ENCODE data around the gene HNRNPUL1. TPM values are rescaled to one million over a fixed set of nuclear protein-coding genes. Genes with fewer than 3 reads are reported as not detected.

Gene HNRNPUL1
- total and polyA plus RNA-seq, 2 experiments from 2014 or later: 111 to 112 TPM

DNA sequence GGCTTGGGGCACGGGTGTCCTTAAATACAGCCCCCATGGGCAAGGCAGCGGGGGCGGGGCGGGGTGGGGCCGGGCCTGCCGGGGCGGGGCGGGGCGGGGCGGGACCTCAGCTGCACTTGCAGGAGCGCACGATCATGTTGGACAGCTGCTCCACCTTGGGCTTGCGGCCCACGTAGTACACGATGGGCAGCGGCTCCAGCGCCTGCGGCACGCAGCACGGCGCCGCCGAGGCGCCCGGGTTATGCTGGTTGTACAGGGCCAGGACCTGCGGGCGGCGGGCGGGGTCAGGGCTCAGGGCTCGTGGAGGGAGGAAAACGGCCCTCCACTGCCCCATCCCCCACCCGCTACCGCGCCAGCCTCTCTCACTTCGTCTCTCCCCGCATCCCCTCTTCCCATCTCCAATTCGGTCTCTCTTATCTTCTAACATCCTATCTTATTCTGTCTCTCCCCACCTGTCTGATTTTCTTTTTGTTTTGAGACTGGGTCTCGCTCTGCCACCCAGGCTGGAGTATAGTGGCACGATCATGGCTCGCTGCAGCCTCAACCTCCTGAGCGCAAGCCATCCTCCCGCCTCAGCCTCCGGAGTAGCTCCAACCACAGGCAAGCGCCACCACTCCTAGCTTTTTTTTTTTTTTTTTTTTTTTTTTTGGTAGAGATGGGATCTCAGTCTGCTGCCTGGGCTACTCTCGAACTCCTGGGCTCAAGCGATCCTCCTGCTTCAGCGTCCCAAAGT lies 66.9 kb downstream of the HNRNPUL1 start:
- Histone ChIP-seq H3K4me3 (no peak overlapping the region), H3K9me2 (ENCODE audit: insufficient read depth) (no peaks in the 10 kb centered on the region), H3K4me1 (ENCODE audit: insufficient read depth) (peaks cover 9% of the 10 kb centered on the region), H3K9me3 (ENCODE audit: low read depth) (no peaks in the 10 kb centered on the region), H2AFZ (no peak overlapping the region), H3K27me3 (replicated peaks; ENCODE audit: insufficient read depth) (no peaks in the 10 kb centered on the region), H3K9ac (no peak overlapping the region), H3K27ac (no peak overlapping the region), H3K36me3 (ENCODE audit: low read depth) (peaks cover 24% of the 10 kb centered on the region; the same call in 1 of the 2 replicates), H3K4me2 (ENCODE audit: unreplicated experiment) (no peak overlapping the region), H3K79me2 (ENCODE audit: insufficient read depth) (peaks cover 53% of the 10 kb centered on the region), H4K20me1 (ENCODE audit: insufficient read depth) (no peaks in the 10 kb centered on the region), H3F3A (ENCODE audit: insufficient read depth) (peaks cover 28% of the 10 kb centered on the region)
- in situ Hi-C loops (cut with MboI): no loop called here
- WGBS, 2 experiments (ENCODE audit: low coverage in 1 of 2, low lambda C conversion rate in 2 of 2, missing lambda C conversion rate in 2 of 2): 84 to 89% methylated on average over 36 to 41 of the region's 47 CpGs
- DNase-seq: no peak
- TF ChIP-seq EZH2 (IDR thresholded peaks at IDR 0.05; ENCODE audit: insufficient read depth, poor library complexity, severe bottlenecking): no peak
- no peak for TF ChIP-seq EZH2phosphoT487 (IDR thresholded peaks at IDR 0.05; ENCODE audit: insufficient read depth, low read depth)

GRCh38 chr19:41332000-41332399 lies 67.8 kb downstream of the HNRNPUL1 start:
- peaks cover 2% of the 10 kb centered on the region; the same call in 1 of the 2 replicates for H3K4me1 ChIP-seq (ENCODE audit: insufficient read depth)
- peaks cover 24% of the 10 kb centered on the region; the same call in 1 of the 2 replicates for H3K36me3 ChIP-seq (ENCODE audit: low read depth)
- H2AFZ ChIP-seq: no peak overlapping the region
- 91 to 95% methylated on average over 14 to 16 of the region's 16 CpGs for WGBS, 2 experiments (ENCODE audit: low coverage in 1 of 2, low lambda C conversion rate in 2 of 2, missing lambda C conversion rate in 2 of 2)
- DNase-seq: no peak
- no peaks in the 10 kb centered on the region for H3K9me3 ChIP-seq (ENCODE audit: low read depth)
- H3K4me3 ChIP-seq: no peak overlapping the region
- H3F3A ChIP-seq (ENCODE audit: insufficient read depth): peaks cover 19% of the 10 kb centered on the region
- no peak overlapping the region for H3K4me2 ChIP-seq (ENCODE audit: unreplicated experiment)
- peaks cover 52% of the 10 kb centered on the region for H3K79me2 ChIP-seq (ENCODE audit: insufficient read depth)
- TF ChIP-seq EZH2 (IDR thresholded peaks at IDR 0.05; ENCODE audit: insufficient read depth, poor library complexity, severe bottlenecking): no peak
- no peak for TF ChIP-seq EZH2phosphoT487 (IDR thresholded peaks at IDR 0.05; ENCODE audit: insufficient read depth, low read depth)
- no peaks in the 10 kb centered on the region for H3K9me2 ChIP-seq (ENCODE audit: insufficient read depth)
- H3K9ac ChIP-seq: no peak overlapping the region
- H4K20me1 ChIP-seq (ENCODE audit: insufficient read depth): no peaks in the 10 kb centered on the region
- no peaks in the 10 kb centered on the region for H3K27me3 ChIP-seq (replicated peaks; ENCODE audit: insufficient read depth)
- in situ Hi-C loops (cut with MboI): no loop called here
- H3K27ac ChIP-seq: no peak overlapping the region

GRCh38 chr19:41332468-41332867 lies 68.3 kb downstream of the HNRNPUL1 start:
- no peak overlapping the region for H2AFZ ChIP-seq
- no peak overlapping the region for H3K27ac ChIP-seq
- peaks cover 53% of the 10 kb centered on the region for H3K79me2 ChIP-seq (ENCODE audit: insufficient read depth)
- peaks cover 28% of the 10 kb centered on the region; the same call in 1 of the 2 replicates for H3K36me3 ChIP-seq (ENCODE audit: low read depth)
- H3K4me1 ChIP-seq (ENCODE audit: insufficient read depth): no peaks in the 10 kb centered on the region
- H4K20me1 ChIP-seq (ENCODE audit: insufficient read depth): no peaks in the 10 kb centered on the region
- 93 to 99% methylated on average over 5 of the region's 5 CpGs for WGBS, 2 experiments (ENCODE audit: low coverage in 1 of 2, low lambda C conversion rate in 2 of 2, missing lambda C conversion rate in 2 of 2)
- in situ Hi-C loops (cut with MboI): no loop called here
- no peaks in the 10 kb centered on the region for H3K9me2 ChIP-seq (ENCODE audit: insufficient read depth)
- H3K4me3 ChIP-seq: no peak overlapping the region
- H3K9me3 ChIP-seq (ENCODE audit: low read depth): no peaks in the 10 kb centered on the region
- peaks cover 15% of the 10 kb centered on the region for H3F3A ChIP-seq (ENCODE audit: insufficient read depth)
- H3K4me2 ChIP-seq (ENCODE audit: unreplicated experiment): no peak overlapping the region
- no peak for TF ChIP-seq EZH2phosphoT487 (IDR thresholded peaks at IDR 0.05; ENCODE audit: insufficient read depth, low read depth)
- H3K27me3 ChIP-seq (replicated peaks; ENCODE audit: insufficient read depth): no peaks in the 10 kb centered on the region
- no peak for DNase-seq
- H3K9ac ChIP-seq: no peak overlapping the region

- Histone ChIP-seq H3K27ac (no peak overlapping the region), H3K4me2 (ENCODE audit: unreplicated experiment) (no peak overlapping the region), H4K20me1 (ENCODE audit: insufficient read depth) (no peaks in the 10 kb centered on the region), H2AFZ (no peak overlapping the region), H3K4me3 (no peak overlapping the region), H3K27me3 (replicated peaks; ENCODE audit: insufficient read depth) (no peaks in the 10 kb centered on the region), H3K4me1 (ENCODE audit: insufficient read depth) (no peaks in the 10 kb centered on the region), H3K36me3 (ENCODE audit: low read depth) (peaks cover 42% of the 10 kb centered on the region; the same call in 1 of the 2 replicates), H3F3A (ENCODE audit: insufficient read depth) (peaks cover 15% of the 10 kb centered on the region), H3K9me3 (ENCODE audit: low read depth) (no peaks in the 10 kb centered on the region), H3K9me2 (ENCODE audit: insufficient read depth) (no peaks in the 10 kb centered on the region), H3K9ac (no peak overlapping the region), H3K79me2 (ENCODE audit: insufficient read depth) (peaks cover 71% of the 10 kb centered on the region)
- in situ Hi-C loops (cut with MboI): no loop called here
- TF ChIP-seq EZH2 (IDR thresholded peaks at IDR 0.05; ENCODE audit: insufficient read depth, poor library complexity, severe bottlenecking): no peak
- TF ChIP-seq EZH2phosphoT487 (IDR thresholded peaks at IDR 0.05; ENCODE audit: insufficient read depth, low read depth): no peak
- DNase-seq: no peak
- WGBS, 2 experiments (ENCODE audit: low coverage in 1 of 2, low lambda C conversion rate in 2 of 2, missing lambda C conversion rate in 2 of 2): 98 to 100% methylated on average over 5 of the region's 5 CpGs
Measured at GRCh38 chr19:41334793-41335192, 70.6 kb downstream of the HNRNPUL1 start.
